ENCODE measurements around the gene MEGF11. TPM values are rescaled to one million over a fixed set of nuclear protein-coding genes. Genes with fewer than 3 reads are reported as not detected.

Gene MEGF11
- total and polyA plus RNA-seq, 2 donors, result 0.11 to 0.13 TPM

DNA sequence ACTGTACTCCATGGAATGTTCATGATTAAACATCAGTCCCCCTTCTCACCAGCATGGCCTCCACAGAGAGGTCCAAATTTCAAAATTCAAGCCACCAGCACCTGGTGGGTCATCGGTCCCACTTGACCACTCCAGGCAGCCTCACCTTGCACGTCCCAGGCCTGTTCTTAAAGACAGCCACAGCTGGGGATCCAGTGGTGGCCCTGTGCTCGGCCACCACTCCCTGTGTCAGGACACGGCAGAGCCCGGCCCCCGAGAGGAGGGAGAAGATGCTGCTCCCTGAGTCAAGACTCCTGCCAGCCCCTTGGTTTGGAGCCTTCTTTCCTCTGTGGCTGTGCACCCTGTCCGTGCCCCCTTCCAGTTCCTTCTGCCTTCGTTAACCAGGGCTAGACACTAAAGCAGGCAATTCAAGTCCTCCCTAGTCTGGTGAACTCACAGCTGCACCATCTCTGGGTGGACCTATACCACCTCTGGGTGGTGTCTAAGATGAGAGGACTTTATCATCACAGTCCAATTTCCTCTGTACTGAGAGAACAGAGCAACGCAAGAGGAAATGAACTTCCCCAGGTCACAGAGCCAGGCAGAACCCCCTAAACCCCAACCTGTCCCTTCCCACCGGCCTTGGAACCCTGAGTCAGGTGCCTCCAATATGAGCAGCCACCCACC is 97.1 kb downstream of the MEGF11 start:
- DNase-seq (ENCODE audit: extremely low spot score), result no peak
- 78% methylated on average over 10 of the region's 10 CpGs for WGBS
- H3K4me1 ChIP-seq (ENCODE audit: insufficient read depth), result no peaks in the 10 kb centered on the region

DNA sequence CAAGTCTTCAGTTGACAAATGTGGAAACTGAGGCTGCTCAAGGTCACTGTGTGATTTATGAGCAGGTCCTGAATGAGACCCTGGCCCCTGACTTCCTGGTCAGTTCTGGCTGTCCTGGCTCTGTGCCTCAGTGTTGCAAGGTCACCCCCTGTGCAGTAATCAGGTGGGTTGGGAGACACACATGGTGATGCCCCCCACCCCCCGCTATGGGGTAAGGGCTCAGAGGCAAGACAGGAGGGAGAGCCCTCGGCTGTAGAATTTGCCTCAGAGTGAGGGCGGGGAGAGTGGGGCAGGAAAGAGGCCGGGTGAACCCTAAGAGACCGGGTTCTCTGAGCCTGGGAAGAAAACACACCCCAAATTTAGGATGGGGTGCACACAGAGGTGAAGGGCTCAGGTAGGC is 98.5 kb downstream of the MEGF11 start:
- 86% methylated on average over 5 of the region's 5 CpGs for WGBS
- Histone ChIP-seq H3K4me3 (ENCODE audit: low read depth, low read length) (no peak overlapping the region), H3K4me1 (ENCODE audit: insufficient read depth) (no peaks in the 10 kb centered on the region), H3K36me3 (ENCODE audit: insufficient read depth) (no peaks in the 10 kb centered on the region), H3K27ac (ENCODE audit: low read depth) (no peak overlapping the region)
- DNase-seq (ENCODE audit: extremely low spot score), result no peak

More for the DNA sequence above, 97.1 kb downstream of the MEGF11 start:
- H3K36me3 ChIP-seq (ENCODE audit: insufficient read depth), result no peaks in the 10 kb centered on the region
- H3K27ac ChIP-seq (ENCODE audit: low read depth), result no peak overlapping the region
- no peak overlapping the region for H3K4me3 ChIP-seq (ENCODE audit: low read depth, low read length)

DNA sequence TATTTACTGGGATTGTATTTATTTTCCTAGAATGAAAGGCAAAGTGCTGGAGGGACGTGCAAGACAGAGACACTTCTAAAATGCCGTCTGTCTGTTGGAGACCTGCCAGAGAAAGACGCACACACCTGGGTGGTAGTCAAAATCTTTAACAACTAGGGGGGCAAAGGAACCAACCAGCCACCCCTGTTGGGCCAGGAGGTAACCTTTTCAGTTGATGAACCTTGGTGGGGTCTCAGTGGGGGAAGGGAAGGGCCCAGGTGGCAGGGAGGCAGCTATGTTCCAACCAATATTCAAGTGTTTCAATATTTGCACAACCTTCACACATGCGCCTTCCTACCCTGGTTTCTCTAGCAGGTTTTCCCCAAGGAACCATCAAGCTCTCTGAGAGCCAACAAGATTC is 99.0 kb downstream of the MEGF11 start:
- DNase-seq (ENCODE audit: extremely low spot score), result no peak
- no peaks in the 10 kb centered on the region for H3K4me1 ChIP-seq (ENCODE audit: insufficient read depth)
- WGBS, result 73% methylated on average over 4 of the region's 4 CpGs
- H3K27ac ChIP-seq (ENCODE audit: low read depth), result no peak overlapping the region
- no peak overlapping the region for H3K4me3 ChIP-seq (ENCODE audit: low read depth, low read length)
- H3K36me3 ChIP-seq (ENCODE audit: insufficient read depth), result no peaks in the 10 kb centered on the region

DNA sequence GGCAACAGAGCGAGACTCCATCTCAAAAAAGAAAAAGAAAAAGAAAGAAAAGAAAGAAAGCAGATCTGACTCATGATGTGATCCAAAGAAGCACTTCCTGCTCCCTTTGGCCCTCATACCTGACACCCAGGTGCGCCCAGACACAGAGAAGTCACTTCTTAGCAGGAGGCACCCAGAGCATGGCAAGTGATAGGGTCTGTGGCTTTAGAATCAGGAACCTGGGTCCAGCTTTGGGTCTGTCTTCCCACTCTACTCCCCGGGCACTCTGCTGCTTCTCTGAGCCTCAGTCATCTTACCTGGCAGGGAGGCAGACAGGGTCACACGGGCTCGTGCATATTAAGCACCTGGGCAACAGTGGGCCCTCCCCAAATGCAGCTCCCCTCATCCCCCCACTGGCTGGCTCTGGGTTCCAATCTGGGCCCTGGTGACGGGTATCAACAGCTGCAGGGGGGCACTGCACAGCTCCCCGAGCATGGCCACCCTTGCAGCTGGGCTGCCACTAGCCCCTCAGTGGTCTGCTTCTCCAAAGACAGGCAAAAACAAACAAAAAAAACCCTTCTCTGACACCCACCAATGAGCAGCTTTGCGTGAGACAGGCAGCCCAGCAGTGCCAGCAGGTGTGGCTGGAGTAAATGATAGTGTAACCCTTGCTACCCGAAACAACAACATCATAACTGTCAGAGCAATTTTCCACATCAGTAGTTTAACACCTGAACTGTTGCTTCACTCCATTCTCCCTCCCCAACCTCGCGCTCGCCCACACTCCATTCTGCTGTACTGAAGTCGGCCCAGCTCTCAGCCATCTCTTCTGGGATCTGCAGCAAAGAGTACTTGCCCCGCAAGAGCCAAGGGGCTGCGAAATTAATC is 99.8 kb downstream of the MEGF11 start:
- DNase-seq (ENCODE audit: extremely low spot score), result no peak
- 66% methylated on average over 15 of the region's 15 CpGs for whole genome bisulfite sequencing

DNA sequence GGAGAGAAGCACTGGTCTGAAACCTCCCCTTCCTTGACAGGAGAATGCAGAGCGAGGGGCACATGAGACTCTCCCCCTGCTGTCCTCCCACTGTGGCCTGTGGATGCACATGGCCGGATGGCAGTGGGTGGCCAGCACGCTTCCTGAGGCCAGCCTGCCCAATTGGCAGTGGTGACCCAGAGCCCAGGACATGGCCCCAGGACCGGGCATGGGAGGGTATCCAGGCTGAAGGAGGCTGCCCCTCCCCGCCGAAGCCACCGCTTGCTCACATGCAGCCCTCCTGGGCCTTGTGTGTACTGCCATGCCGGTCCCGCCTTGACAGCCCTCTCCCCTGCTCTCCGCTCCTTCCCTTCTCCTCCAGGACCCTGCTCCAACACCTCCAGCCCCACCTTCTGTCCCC is 100.9 kb downstream of the MEGF11 start:
- DNase-seq (ENCODE audit: extremely low spot score), result no peak
- no peak overlapping the region for H3K4me3 ChIP-seq (ENCODE audit: low read depth, low read length)
- WGBS, result 92% methylated on average over 10 of the region's 10 CpGs
- H3K36me3 ChIP-seq (ENCODE audit: insufficient read depth), result no peaks in the 10 kb centered on the region
- H3K27ac ChIP-seq (ENCODE audit: low read depth), result no peak overlapping the region
- no peaks in the 10 kb centered on the region for H3K4me1 ChIP-seq (ENCODE audit: insufficient read depth)

More for the DNA sequence above, 99.8 kb downstream of the MEGF11 start:
- H3K36me3 ChIP-seq (ENCODE audit: insufficient read depth), result no peaks in the 10 kb centered on the region
- H3K27ac ChIP-seq (ENCODE audit: low read depth), result no peak overlapping the region
- H3K4me3 ChIP-seq (ENCODE audit: low read depth, low read length), result no peak overlapping the region
- no peaks in the 10 kb centered on the region for H3K4me1 ChIP-seq (ENCODE audit: insufficient read depth)

DNA sequence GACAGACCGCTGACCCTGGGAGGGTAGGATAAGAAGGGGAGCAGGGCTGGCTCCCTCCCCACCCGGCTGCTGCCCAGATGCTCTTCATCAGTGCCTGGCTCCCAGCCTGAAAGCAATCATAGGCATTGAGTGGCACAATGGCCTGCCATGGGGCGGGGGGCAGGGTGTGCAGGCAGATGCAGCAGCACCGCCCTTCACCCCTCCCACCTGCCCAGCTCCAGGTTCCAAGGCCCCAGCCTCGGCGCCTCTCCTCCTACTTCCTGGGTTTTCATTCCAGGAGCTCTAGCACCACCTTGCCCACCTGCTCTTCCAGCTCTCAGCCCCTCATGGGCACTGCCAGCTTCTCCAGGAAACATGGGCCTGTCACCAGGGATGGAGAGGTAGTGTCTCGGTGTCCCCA is 101.7 kb downstream of the MEGF11 start:
- WGBS, result 35% methylated on average over 7 of the region's 7 CpGs
- Histone ChIP-seq H3K36me3 (ENCODE audit: insufficient read depth) (no peaks in the 10 kb centered on the region), H3K27ac (ENCODE audit: low read depth) (no peak overlapping the region)

DNA sequence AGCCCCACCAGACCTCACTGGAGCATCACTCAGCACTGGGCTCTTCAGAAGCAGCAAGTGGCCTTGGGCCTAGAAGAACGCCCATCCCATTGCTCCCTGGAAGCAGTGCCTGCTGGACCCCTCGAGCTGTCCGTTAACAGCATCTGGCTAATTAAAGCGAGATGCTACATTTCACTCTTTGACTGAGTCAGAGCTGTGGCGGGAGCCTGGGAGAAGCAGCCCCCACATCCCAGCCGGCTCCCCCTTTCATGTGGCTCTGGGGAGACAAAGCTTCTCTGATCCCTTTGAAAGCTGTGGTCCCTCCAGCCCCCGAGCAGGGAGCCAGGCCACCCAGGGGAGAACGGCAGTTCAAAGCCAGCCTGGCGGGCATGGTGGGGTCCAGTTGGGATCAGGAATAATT is 103.7 kb downstream of the MEGF11 start:
- 64% methylated on average over 9 of the region's 9 CpGs for WGBS
- H3K27ac ChIP-seq (ENCODE audit: low read depth), result no peak overlapping the region
- no peaks in the 10 kb centered on the region for H3K36me3 ChIP-seq (ENCODE audit: insufficient read depth)
- no peak overlapping the region for H3K4me3 ChIP-seq (ENCODE audit: low read depth, low read length)
- DNase-seq (ENCODE audit: extremely low spot score), result no peak
- H3K4me1 ChIP-seq (ENCODE audit: insufficient read depth), result no peaks in the 10 kb centered on the region

More for the DNA sequence above, 101.7 kb downstream of the MEGF11 start:
- DNase-seq (ENCODE audit: extremely low spot score), result no peak
- H3K4me3 ChIP-seq (ENCODE audit: low read depth, low read length), result no peak overlapping the region
- no peaks in the 10 kb centered on the region for H3K4me1 ChIP-seq (ENCODE audit: insufficient read depth)

DNA sequence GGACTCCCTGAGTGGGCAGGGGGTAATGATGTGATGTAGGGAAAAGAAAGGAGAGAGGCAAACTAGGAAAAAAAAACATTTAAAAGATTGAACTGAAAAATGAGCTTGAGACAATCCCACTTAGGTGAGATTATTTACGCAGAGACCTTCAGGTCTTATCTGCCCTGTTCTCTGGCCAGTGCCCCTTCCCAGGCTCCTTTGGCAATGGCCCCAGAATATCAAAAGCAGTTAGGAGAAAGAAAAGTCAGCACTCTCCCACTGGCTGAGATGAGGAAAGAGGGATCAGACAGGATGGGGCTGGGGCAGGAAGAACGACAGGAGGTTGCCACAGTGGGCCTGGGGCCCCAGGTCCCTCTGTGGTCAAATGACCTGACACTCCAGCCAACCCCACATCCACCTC is 105.4 kb downstream of the MEGF11 start:
- Histone ChIP-seq H3K4me3 (ENCODE audit: low read depth, low read length) (no peak overlapping the region), H3K36me3 (ENCODE audit: insufficient read depth) (no peaks in the 10 kb centered on the region), H3K27ac (ENCODE audit: low read depth) (no peak overlapping the region), H3K4me1 (ENCODE audit: insufficient read depth) (no peaks in the 10 kb centered on the region)
- DNase-seq (ENCODE audit: extremely low spot score), result no peak
- 45% methylated on average over 2 of the region's 2 CpGs for WGBS

DNA sequence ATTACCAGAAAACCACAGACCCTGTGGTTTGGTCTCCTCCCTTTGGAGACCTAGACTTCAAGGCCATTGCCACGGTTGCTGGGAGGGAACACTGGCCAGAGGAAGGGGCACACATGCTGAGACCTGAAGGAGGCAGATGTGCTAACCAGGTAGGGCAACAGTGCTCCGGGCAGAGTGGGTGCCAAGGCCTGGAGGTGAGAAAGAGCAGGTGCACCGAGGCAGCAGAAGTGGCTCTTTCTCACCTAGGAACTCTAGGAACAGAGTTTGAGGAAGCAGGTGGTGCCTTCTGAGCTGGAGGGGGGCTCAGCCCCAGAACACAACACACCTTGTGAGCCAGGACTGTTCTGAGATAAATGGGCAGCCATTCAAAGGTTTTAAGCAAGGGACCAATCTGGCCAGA is 106.1 kb downstream of the MEGF11 start:
- H3K4me3 ChIP-seq (ENCODE audit: low read depth, low read length), result no peak overlapping the region
- H3K27ac ChIP-seq (ENCODE audit: low read depth), result no peak overlapping the region
- DNase-seq (ENCODE audit: extremely low spot score), result no peak
- 84% methylated on average over 3 of the region's 3 CpGs for WGBS
- no peaks in the 10 kb centered on the region for H3K4me1 ChIP-seq (ENCODE audit: insufficient read depth)
- H3K36me3 ChIP-seq (ENCODE audit: insufficient read depth), result no peaks in the 10 kb centered on the region

DNA sequence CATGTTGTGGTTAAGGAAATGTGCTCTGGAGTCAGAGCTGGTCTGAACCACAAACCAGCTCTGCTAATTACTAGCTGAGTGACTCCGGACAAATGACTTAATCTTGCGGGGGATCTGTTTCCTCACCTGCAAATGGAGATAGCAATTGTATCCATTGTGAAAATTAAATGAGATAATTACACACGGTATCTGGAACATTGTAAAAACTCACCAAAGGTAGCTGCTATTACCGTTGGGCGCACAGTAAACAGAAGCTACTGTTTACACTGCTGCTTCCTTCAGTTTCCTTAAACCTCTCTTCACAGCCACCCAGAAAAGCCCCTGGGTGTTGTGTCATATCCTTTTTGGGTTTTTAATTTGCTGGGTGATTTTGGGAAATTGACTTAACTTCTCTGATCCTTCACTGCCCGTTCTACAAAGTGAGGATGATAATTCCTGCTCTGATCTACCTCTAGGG is 107.8 kb downstream of the MEGF11 start:
- Histone ChIP-seq H3K4me3 (ENCODE audit: low read depth, low read length) (no peak overlapping the region), H3K27ac (ENCODE audit: low read depth) (no peak overlapping the region), H3K4me1 (ENCODE audit: insufficient read depth) (no peaks in the 10 kb centered on the region), H3K36me3 (ENCODE audit: insufficient read depth) (no peaks in the 10 kb centered on the region)
- DNase-seq (ENCODE audit: extremely low spot score), result no peak
- 37% methylated on average over 6 of the region's 6 CpGs for WGBS

DNA sequence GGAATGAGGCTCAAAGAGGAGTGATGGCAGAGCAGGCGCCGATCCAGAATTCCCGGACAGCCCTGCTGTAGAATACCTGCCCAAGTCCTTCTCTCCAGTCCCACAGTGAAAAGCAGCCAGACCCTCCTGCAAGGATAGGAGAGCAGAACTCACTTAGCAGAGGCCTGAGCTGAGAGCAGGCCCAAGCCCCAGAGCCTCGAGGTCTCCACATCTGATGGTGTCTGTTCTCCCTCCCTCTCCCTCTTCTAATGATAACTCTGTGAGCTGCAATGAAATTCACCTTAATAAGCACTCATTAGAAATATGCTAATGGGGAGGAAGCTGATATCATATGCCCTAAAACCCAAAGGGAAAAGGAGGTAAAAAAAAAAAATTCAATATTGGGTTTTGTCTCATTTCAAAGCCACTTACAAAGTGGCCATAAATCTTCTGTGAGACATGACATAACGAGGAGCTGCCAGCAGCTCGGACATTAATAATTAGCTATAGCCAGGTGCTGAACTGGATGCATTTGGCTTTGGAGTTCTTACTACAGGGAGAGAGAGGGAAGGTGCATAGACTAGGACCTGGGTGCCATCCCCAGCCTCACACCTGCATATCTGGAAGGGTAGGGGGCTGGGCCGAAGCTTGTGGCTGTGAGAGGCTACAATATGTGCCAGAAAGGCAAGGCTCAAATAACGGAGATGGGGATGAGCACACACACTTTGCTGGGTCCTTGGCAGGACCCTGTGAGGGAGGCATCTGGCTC is 108.4 kb downstream of the MEGF11 start:
- no peak for DNase-seq (ENCODE audit: extremely low spot score)
- Histone ChIP-seq H3K4me1 (ENCODE audit: insufficient read depth) (no peaks in the 10 kb centered on the region), H3K36me3 (ENCODE audit: insufficient read depth) (no peaks in the 10 kb centered on the region), H3K4me3 (ENCODE audit: low read depth, low read length) (no peak overlapping the region), H3K27ac (ENCODE audit: low read depth) (no peak overlapping the region)
- WGBS, result 71% methylated on average over 8 of the region's 8 CpGs

DNA sequence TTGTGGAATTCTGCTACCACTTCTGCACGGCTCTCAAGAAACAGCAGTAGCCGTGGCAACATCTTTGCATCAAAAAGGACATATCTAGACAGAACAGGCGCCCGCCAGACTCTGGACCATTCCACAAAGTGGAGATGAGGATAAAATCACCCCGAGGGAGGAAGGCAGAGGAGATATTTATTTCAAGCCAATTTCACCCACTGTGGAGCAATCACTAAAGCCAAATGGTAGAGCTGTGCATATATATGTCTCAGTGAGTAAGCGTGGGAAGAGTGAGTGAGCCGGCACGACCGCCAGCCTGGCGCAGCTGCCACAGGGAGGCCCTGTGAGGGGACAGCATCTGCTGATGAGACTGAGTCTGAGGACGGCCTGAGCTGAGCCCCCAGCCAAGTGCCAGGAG is 111.3 kb downstream of the MEGF11 start:
- DNase-seq (ENCODE audit: extremely low spot score), result no peak
- Histone ChIP-seq H3K27ac (ENCODE audit: low read depth) (no peak overlapping the region), H3K4me3 (ENCODE audit: low read depth, low read length) (no peak overlapping the region), H3K36me3 (ENCODE audit: insufficient read depth) (no peaks in the 10 kb centered on the region), H3K4me1 (ENCODE audit: insufficient read depth) (no peaks in the 10 kb centered on the region)
- WGBS, result 79% methylated on average over 11 of the region's 11 CpGs

DNA sequence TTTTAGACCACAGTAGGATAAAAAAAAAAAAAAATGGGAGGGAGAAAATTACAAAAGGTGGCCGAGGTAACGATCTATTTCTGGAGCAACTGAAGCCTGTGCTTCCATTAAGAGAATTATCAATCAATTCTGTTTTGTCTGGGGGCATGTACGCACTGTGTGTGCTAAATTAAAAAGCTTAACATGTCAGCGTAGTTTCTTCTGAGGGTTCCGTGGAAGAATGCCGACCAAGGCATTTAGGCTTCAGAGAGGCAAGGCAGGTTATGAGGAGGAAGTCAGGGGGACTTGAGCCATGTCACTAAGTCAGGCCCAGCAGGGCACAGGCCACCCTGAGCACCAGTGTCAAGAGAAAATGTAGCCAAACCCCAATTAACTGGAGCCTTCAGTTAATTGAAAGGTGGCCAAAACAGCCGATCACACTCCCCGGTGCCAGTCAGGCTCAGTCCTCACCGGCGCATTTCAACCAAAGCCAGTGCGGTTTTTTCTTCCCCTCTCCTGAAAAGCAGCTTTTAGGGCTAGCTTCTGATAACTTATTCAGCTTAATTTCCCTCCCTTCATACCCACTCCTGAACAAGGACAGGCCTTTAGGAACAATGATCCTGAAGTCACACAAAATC is 113.9 kb downstream of the MEGF11 start:
- H3K36me3 ChIP-seq (ENCODE audit: insufficient read depth), result no peaks in the 10 kb centered on the region
- H3K27ac ChIP-seq (ENCODE audit: low read depth), result no peak overlapping the region
- WGBS, result 91% methylated on average over 11 of the region's 11 CpGs
- H3K4me3 ChIP-seq (ENCODE audit: low read depth, low read length), result no peak overlapping the region
- H3K4me1 ChIP-seq (ENCODE audit: insufficient read depth), result no peaks in the 10 kb centered on the region
- no peak for DNase-seq (ENCODE audit: extremely low spot score)
